ENCODE data around the gene AMIGO3.
"Not testable (repeated sequence)": the region's sequence is repeated elsewhere in the genome, so short reads cannot be mapped to it uniquely, and the experiment has no call there.

- not testable (repeated sequence) for TF ChIP-seq CTCF (IDR thresholded peaks at IDR 0.05); ZFX (IDR thresholded peaks at IDR 0.05; ENCODE audit: borderline replicate concordance)
These were observed 32.6 kb downstream of the AMIGO3 start for GRCh38 chr3:49686769-49687423.
